ENCODE measurements around the gene GPR107. TPM values are rescaled to one million over a fixed set of nuclear protein-coding genes. Genes with fewer than 3 reads are reported as not detected.

Gene GPR107
- total RNA-seq, 6 experiments from 2014 or later, result 12.6 to 18.2 (median 14.5) TPM

DNA sequence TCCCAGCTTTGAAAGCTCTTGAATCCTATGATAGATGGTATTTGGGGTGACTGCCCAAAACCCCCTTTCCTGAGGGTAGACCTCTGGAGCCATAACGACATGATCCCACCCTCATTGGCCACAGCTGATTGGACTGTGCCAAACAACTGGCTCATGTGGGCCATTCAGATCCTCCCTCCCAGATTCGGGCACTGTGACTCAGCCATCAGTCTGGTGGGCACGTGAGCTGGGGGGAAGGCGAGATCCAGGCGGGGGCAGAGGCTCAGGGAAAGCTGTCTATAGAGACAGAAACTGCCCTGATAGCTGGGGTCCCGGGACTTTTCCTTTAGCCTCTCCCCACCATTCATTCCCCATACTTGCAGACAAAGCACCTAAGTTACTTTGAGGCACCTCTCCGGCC is 103.4 kb downstream of the GPR107 start:
- Histone ChIP-seq H3K36me3 (no peaks in the 10 kb centered on the region), H3K27ac (no peak overlapping the region), H3K4me1 (peaks cover 0 to 7% (median 3%) of the 10 kb centered on the region in 4 donors), H3K9me3 (no peaks in the 10 kb centered on the region), H3K27me3 (no peaks in the 10 kb centered on the region), H3K4me3 (no peak overlapping the region)
- DNase-seq (no peak), ATAC-seq (no peak)
- intact Hi-C loops (cut with DNase I), result no loop called here
- no CpG with 5 or more reads among the region's 7 CpGs for WGBS (ENCODE audit: insufficient coverage, low coverage, low lambda C conversion rate, missing lambda C conversion rate)
- TF ChIP-seq POLR2A (IDR thresholded peaks at IDR 0.05), result no peak
- TF ChIP-seq, protein P1, sequence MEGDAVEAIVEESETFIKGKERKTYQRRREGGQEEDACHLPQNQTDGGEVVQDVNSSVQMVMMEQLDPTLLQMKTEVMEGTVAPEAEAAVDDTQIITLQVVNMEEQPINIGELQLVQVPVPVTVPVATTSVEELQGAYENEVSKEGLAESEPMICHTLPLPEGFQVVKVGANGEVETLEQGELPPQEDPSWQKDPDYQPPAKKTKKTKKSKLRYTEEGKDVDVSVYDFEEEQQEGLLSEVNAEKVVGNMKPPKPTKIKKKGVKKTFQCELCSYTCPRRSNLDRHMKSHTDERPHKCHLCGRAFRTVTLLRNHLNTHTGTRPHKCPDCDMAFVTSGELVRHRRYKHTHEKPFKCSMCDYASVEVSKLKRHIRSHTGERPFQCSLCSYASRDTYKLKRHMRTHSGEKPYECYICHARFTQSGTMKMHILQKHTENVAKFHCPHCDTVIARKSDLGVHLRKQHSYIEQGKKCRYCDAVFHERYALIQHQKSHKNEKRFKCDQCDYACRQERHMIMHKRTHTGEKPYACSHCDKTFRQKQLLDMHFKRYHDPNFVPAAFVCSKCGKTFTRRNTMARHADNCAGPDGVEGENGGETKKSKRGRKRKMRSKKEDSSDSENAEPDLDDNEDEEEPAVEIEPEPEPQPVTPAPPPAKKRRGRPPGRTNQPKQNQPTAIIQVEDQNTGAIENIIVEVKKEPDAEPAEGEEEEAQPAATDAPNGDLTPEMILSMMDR (IDR thresholded peaks at IDR 0.05), result no peak

DNA sequence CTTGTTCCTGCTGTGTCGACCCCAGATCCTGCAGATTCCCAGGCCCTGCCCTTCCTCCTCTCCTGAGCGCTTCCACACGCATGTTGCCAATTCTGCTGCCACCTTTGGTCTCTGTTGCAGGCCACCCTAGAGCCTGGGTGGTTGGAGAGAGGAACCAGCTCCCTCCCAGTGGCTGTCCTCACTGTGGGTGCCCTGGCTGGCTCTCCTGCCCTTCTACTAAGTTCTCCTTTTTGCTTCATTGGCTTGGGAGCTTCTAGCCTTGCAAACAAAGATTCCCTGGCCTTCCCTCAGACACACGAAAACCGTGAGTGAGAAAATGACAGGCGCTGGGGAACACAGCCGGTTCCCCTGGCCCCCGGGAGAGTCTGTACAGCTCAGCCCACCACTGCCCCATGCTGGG is 104.3 kb downstream of the GPR107 start:
- no peak for ATAC-seq
- peaks cover 0 to 7% (median 3%) of the 10 kb centered on the region in 4 donors for H3K4me1 ChIP-seq
- no CpG with 5 or more reads among the region's 8 CpGs for WGBS (ENCODE audit: insufficient coverage, low coverage, low lambda C conversion rate, missing lambda C conversion rate)
- no peak for TF ChIP-seq POLR2A (IDR thresholded peaks at IDR 0.05)
- TF ChIP-seq, protein P1 (IDR thresholded peaks at IDR 0.05), result no peak
- H3K27ac ChIP-seq, result no peak overlapping the region
- no peak for DNase-seq
- H3K9me3 ChIP-seq, result no peaks in the 10 kb centered on the region
- H3K4me3 ChIP-seq, result no peak overlapping the region
- H3K27me3 ChIP-seq, result no peaks in the 10 kb centered on the region
- intact Hi-C loops (cut with DNase I), result no loop called here
- H3K36me3 ChIP-seq, result no peaks in the 10 kb centered on the region

DNA sequence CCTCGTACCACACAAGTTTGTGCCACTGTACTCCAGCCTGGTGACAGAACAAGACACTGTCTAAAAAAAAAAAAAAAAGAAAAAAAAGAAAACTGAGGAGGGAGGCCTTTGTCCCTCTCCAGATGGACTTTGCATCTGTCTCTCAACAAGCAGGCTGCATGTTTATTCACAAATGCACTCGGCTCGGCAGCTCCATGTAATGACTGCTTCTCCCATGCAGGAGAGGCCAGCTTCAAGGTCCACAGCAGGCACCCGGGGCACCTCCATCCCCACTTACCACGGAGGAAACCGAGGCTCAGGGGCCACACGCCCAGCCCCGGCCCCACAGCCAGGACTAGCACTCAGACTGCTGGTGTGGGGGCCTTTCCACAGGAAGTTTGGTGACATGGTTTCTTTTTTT is 105.4 kb downstream of the GPR107 start:
- no peaks in the 10 kb centered on the region for H3K36me3 ChIP-seq
- WGBS (ENCODE audit: insufficient coverage, low coverage, low lambda C conversion rate, missing lambda C conversion rate), result 27% methylated on average over 7 of the region's 8 CpGs
- H3K27me3 ChIP-seq, result no peaks in the 10 kb centered on the region
- peak in 2 of 3 donors; percentile 64 to 68 for DNase-seq
- TF ChIP-seq, protein P1 (IDR thresholded peaks at IDR 0.05), result no peak
- TF ChIP-seq POLR2A (IDR thresholded peaks at IDR 0.05), result no peak
- intact Hi-C loops (cut with DNase I), result no loop called here
- no peak overlapping the region for H3K4me3 ChIP-seq
- H3K27ac ChIP-seq, result no peak overlapping the region
- H3K4me1 ChIP-seq, result peaks cover 0 to 7% (median 3%) of the 10 kb centered on the region in 4 donors
- H3K9me3 ChIP-seq, result no peaks in the 10 kb centered on the region
- ATAC-seq, result peak; percentile 77 to 94 (median 84)

DNA sequence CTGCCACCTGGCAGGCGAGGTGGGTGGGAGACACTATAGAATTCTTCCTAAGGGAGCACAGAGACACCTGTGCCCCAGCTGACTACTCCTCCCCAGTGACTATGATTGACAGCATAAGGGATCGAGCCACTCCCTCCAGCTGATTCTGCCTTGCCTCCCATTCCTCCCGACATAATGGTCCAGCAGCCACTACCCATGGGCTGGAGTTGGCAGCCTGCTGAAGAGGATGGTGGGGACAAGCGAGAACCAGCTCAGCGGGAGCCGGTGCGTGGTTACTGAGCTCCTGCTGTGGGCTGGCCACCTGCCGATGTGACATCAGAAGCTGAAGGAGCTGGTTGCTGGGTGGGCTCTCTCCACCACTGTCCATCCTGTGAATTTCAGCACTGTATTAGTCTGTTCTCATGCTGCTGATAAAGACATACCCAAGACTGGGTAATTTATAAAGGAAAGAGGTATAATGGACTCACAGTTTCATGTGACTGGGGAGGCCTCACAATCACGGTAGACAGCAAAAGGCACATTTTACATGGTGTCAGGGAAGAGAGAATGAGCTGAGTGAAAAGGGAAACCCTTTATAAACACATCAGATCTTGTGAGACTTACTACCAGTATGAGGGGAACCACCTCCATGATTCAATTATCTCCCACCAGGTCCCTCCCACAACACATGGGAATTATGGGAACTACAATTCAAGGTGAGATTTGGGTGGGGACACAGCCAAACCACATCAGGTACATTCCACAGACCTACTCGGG is 106.4 kb downstream of the GPR107 start:
- Histone ChIP-seq H3K4me3 (no peak overlapping the region), H3K36me3 (no peaks in the 10 kb centered on the region), H3K9me3 (no peaks in the 10 kb centered on the region), H3K27me3 (no peaks in the 10 kb centered on the region), H3K4me1 (peaks cover 0 to 7% (median 3%) of the 10 kb centered on the region in 4 donors), H3K27ac (no peak overlapping the region)
- WGBS (ENCODE audit: insufficient coverage, low coverage, low lambda C conversion rate, missing lambda C conversion rate), result no CpG with 5 or more reads among the region's 10 CpGs
- DNase-seq (peak in 1 of 3 donors; percentile 51), ATAC-seq (no peak)
- TF ChIP-seq, protein P1 (IDR thresholded peaks at IDR 0.05), result no peak
- TF ChIP-seq POLR2A (IDR thresholded peaks at IDR 0.05), result no peak
- intact Hi-C loops (cut with DNase I), result no loop called here

All from right lobe of liver (tissue), 6 donors.